Esophagus squamous epithelium (tissue), 4 donors: Measurements from ENCODE around the gene ZNF431.

Source experiments
- CTCF ChIP-seq, 6 experiments: fragments of 450-650 bp in 4 of 6; fragments of 200-600 bp in 2 of 6; sonication (generic) in 2 of 6; IDR thresholded peaks; one replicate each; pipeline ENCODE4 v1.5.1; 2016 to 2019; ENCODE audit warnings: antibody characterized with exemption in 6 of 6, mild to moderate bottlenecking in 4 of 6, moderate library complexity in 4 of 6
- POLR2A ChIP-seq, 4 donors: fragments of 450-650 bp; IDR thresholded peaks; one replicate each; pipeline ENCODE4 v1.6.1; 2017; ENCODE audit warnings: antibody characterized with exemption in 4 of 4, mild to moderate bottlenecking in 4 of 4, moderate library complexity in 3 of 4

GRCh38 chr19:21164541-21164940, 22.7 kb downstream of the ZNF431 start:
- no peak for TF ChIP-seq CTCF (IDR thresholded peaks at IDR 0.05)
- TF ChIP-seq POLR2A (IDR thresholded peaks at IDR 0.05): no peak
